Measurements from ENCODE around the gene RAD51C. TPM values are rescaled to one million over a fixed set of nuclear protein-coding genes. Genes with fewer than 3 reads are reported as not detected.

The RAD51C gene
- total RNA-seq, 1 donor from 2014 or later, result 67.6 TPM

GRCh38 chr17:58703137-58703915 lies 10.9 kb downstream of the RAD51C start:
- no peaks in the 10 kb centered on the region for H3K9me3 Mint-ChIP-seq
- no peaks in the 10 kb centered on the region for H3K36me3 ChIP-seq
- no peaks in the 10 kb centered on the region for H3K27me3 Mint-ChIP-seq (ENCODE audit: insufficient read depth, low read depth)
- H3K4me1 Mint-ChIP-seq, result no peaks in the 10 kb centered on the region
- TF ChIP-seq EZH2phosphoT487 (IDR thresholded peaks at IDR 0.05), result no peak
- TF ChIP-seq CTCF (IDR thresholded peaks at IDR 0.05), result no peak
- no peak for TF ChIP-seq EZH2 (IDR thresholded peaks at IDR 0.05)
- H3K4me1 ChIP-seq, result no peaks in the 10 kb centered on the region
- H3K4me2 ChIP-seq, result no peak overlapping the region
- H4K20me1 ChIP-seq (ENCODE audit: low read depth), result no peaks in the 10 kb centered on the region
- no peak overlapping the region for H3K4me3 Mint-ChIP-seq
- H3F3A ChIP-seq (ENCODE audit: low read depth), result no peaks in the 10 kb centered on the region
- H3K27me3 ChIP-seq, result no peaks in the 10 kb centered on the region
- no peaks in the 10 kb centered on the region for H3K9me3 ChIP-seq (ENCODE audit: low read depth)
- H3K9ac ChIP-seq, result no peak overlapping the region
- H3K36me3 Mint-ChIP-seq, result peaks cover 6% of the 10 kb centered on the region
- DNase-seq (ENCODE audit: low spot score), result no peak
- H3K79me2 ChIP-seq (ENCODE audit: low read depth), result no peaks in the 10 kb centered on the region
- H3K4me3 ChIP-seq, result no peak overlapping the region
- H3K27ac ChIP-seq, result no peak overlapping the region
- no peak overlapping the region for H2AFZ ChIP-seq (replicated peaks)
- no peak overlapping the region for H3K27ac Mint-ChIP-seq

- Histone ChIP-seq H3K4me2 (no peak overlapping the region), H3K27me3 (no peaks in the 10 kb centered on the region), H2AFZ (replicated peaks) (no peak overlapping the region), H3K27ac (no peak overlapping the region), H3K9ac (no peak overlapping the region), H3F3A (ENCODE audit: low read depth) (no peaks in the 10 kb centered on the region), H3K4me1 (no peaks in the 10 kb centered on the region), H3K9me3 (ENCODE audit: low read depth) (no peaks in the 10 kb centered on the region), H3K36me3 (no peaks in the 10 kb centered on the region), H3K4me3 (no peak overlapping the region), H4K20me1 (ENCODE audit: low read depth) (no peaks in the 10 kb centered on the region), H3K79me2 (ENCODE audit: low read depth) (no peaks in the 10 kb centered on the region)
- TF ChIP-seq EZH2 (IDR thresholded peaks at IDR 0.05), result no peak
- no peak for TF ChIP-seq CTCF (IDR thresholded peaks at IDR 0.05)
- TF ChIP-seq EZH2phosphoT487 (IDR thresholded peaks at IDR 0.05), result no peak
- Mint-ChIP-seq H3K36me3 (peaks cover 6% of the 10 kb centered on the region), H3K4me1 (no peaks in the 10 kb centered on the region), H3K27me3 (ENCODE audit: insufficient read depth, low read depth) (no peaks in the 10 kb centered on the region), H3K9me3 (no peaks in the 10 kb centered on the region), H3K4me3 (no peak overlapping the region), H3K27ac (no peak overlapping the region)
- no peak for DNase-seq (ENCODE audit: low spot score)
These were observed 11.5 kb downstream of the RAD51C start for GRCh38 chr17:58703916-58704286.

- TF ChIP-seq EZH2phosphoT487 (IDR thresholded peaks at IDR 0.05) (no peak), EZH2 (IDR thresholded peaks at IDR 0.05) (no peak), CTCF (IDR thresholded peaks at IDR 0.05) (no peak)
- H4K20me1 ChIP-seq (ENCODE audit: low read depth), result no peaks in the 10 kb centered on the region
- DNase-seq (ENCODE audit: low spot score), result no peak
- H3K4me3 ChIP-seq, result no peak overlapping the region
- no peak overlapping the region for H3K27ac ChIP-seq
- no peaks in the 10 kb centered on the region for H3K4me1 Mint-ChIP-seq
- H3K9me3 ChIP-seq (ENCODE audit: low read depth), result no peaks in the 10 kb centered on the region
- no peak overlapping the region for H3K27ac Mint-ChIP-seq
- no peaks in the 10 kb centered on the region for H3K36me3 ChIP-seq
- no peak overlapping the region for H2AFZ ChIP-seq (replicated peaks)
- no peaks in the 10 kb centered on the region for H3K27me3 Mint-ChIP-seq (ENCODE audit: insufficient read depth, low read depth)
- H3K4me3 Mint-ChIP-seq, result no peak overlapping the region
- H3K9ac ChIP-seq, result no peak overlapping the region
- H3K36me3 Mint-ChIP-seq, result no peaks in the 10 kb centered on the region
- H3K4me2 ChIP-seq, result no peak overlapping the region
- H3F3A ChIP-seq (ENCODE audit: low read depth), result peaks cover 7% of the 10 kb centered on the region
- H3K79me2 ChIP-seq (ENCODE audit: low read depth), result no peaks in the 10 kb centered on the region
- no peaks in the 10 kb centered on the region for H3K9me3 Mint-ChIP-seq
- H3K4me1 ChIP-seq, result no peaks in the 10 kb centered on the region
- no peaks in the 10 kb centered on the region for H3K27me3 ChIP-seq
These were observed 14.1 kb downstream of the RAD51C start for GRCh38 chr17:58706351-58707140.

All from neural progenitor cell (in vitro differentiated cells).